Aorta (tissue), 5 donors: ENCODE results near the gene PPP2R3B. TPM values are rescaled to one million over a fixed set of nuclear protein-coding genes. Genes with fewer than 3 reads are reported as not detected.
A peak's percentile ranks its signal among the peaks of the same experiment; 100 is the strongest.

Source experiments
- ATAC-seq: fragments of 200-7000 bp; cut with Tn5 transposase; one replicate; pipeline ENCODE4 v1.9.1; 2022; ENCODE audit warnings: moderate library complexity; ENCODE audit not compliant: low FRiP score
- DNase-seq, 2 donors: peaks; one replicate each; pipeline ENCODE4 v3.0.0-alpha.2; 2020
- H3K27ac ChIP-seq, 2 donors: one replicate each; pipeline ENCODE4 v1.5.1; 2013; ENCODE audit warnings: low read length in 2 of 2, mild to moderate bottlenecking in 2 of 2, moderate library complexity in 2 of 2, control low read depth in 1 of 2, inconsistent platforms in 1 of 2, low read depth in 1 of 2
- H3K27me3 ChIP-seq, 2 donors: one replicate each; pipeline ENCODE4 v1.6.1; 2013; ENCODE audit warnings: control low read depth in 1 of 2, low read length in 1 of 2, mild to moderate bottlenecking in 1 of 2, moderate library complexity in 1 of 2; ENCODE audit not compliant: insufficient read depth in 2 of 2, control insufficient read depth in 1 of 2
- H3K36me3 ChIP-seq, 2 donors: one replicate each; pipeline ENCODE4 v1.6.1; 2013; ENCODE audit warnings: control low read depth in 1 of 2, low read length in 1 of 2, mild to moderate bottlenecking in 1 of 2; ENCODE audit not compliant: insufficient read depth in 2 of 2, control insufficient read depth in 1 of 2
- H3K4me1 ChIP-seq, 2 donors: one replicate each; pipeline ENCODE4 v1.6.1; 2013; ENCODE audit warnings: low read length in 2 of 2, control low read depth in 1 of 2, mild to moderate bottlenecking in 1 of 2, moderate library complexity in 1 of 2; ENCODE audit not compliant: insufficient read depth in 2 of 2, control insufficient read depth in 1 of 2
- H3K4me3 ChIP-seq, 2 donors: one replicate each; pipeline ENCODE4 v1.5.1; 2013; ENCODE audit warnings: low read length in 2 of 2, control low read depth in 1 of 2, mild to moderate bottlenecking in 1 of 2
- H3K9me3 ChIP-seq: one replicate; pipeline ENCODE4 v1.6.1; 2013; ENCODE audit warnings: mild to moderate bottlenecking, low read length; ENCODE audit not compliant: control insufficient read depth
- WGBS, 2 donors: extraction: QIAGEN DNeasy Blood & Tissue Kit; methylation state at CpG; one replicate each; pipeline ENCODE4 v1.1.7; 2013; 5-methylcytosine and 5-hydroxymethylcytosine counted together
- intact Hi-C, 2 donors: fragments of 100-400 bp; cut with DNase I; formaldehyde crosslinking; loops; one replicate each; pipeline versions ENCODE4 v1.14.2 to v1.15.0; 2022
- polyA plus RNA-seq, 2 donors: library from polyadenylated mRNA; stranded (reverse); fragments of 200-250 nt; gene quantifications; one replicate each; pipeline ENCODE4 v1.2.3, GENCODE V29; 2013
- total RNA-seq, 2 donors: library from RNA; stranded (reverse); fragmentation: NEBNext Ultra II Directional; extraction: Animal tissue kit (Norgen Biotek cat#: 25700); gene quantifications; one replicate each; pipeline ENCODE4 v1.2.1, GENCODE V29; 2021
- donor health status: healthy with polysubstance abuse.
- donor health status: Bipolar disorder and iron deficiency.
- donor health status: DM: no; HTN: no; CAD: no.
- donor health status: DM: no; HTN: no; CAD: no.
- donor health status: DM: yes; HTN: yes; CAD: no.

PPP2R3B gene
- total and polyA plus RNA-seq, 4 donors = 3.1 to 41.8 (median 13.4) TPM

DNA sequence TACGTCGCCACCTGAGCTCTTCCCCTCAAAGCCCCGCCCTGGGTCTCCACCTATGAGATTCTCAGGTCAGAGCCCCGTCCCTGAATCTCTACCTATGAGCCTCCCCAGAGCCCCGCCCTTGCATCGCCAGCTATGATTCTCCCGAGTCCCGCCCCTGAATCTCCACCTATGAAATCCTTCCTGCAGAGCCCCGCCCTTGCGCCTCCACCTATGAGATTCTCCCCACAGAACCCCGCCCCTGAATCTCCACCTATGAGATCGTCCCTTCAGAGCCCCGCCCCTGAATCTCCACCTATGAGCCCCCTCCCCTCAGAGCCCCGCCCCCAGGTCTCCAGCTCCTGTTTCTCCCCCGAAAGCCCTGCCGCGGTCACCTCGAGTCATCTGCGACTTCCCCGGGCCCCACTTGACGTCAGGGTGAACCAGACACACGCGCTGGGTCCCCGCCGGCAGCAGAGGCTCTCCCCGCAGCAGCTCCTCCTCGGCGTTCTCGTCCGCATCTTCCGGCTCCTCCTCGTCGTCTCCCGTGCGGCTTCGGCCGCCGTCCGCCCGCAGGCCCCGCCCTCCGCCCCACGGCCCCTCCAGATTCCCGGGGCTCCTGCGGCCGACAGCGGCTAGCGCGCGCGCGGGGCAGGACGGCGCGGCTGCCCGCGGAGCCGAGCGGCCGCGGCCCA, 68.5 kb downstream of the PPP2R3B start:
- intact Hi-C loops = loop anchor here (5.0 kb wide), 2 partner anchors 36 to 69 kb away; partner anchors contain the start of genes PPP2R3B (in 2 of the 2) and PLCXD1 (in 1 of the 2)
- H3K36me3 ChIP-seq = peaks cover 3 to 4% of the 10 kb centered on the region in 2 donors
- DNase-seq (peak; percentile 98 to 99), ATAC-seq (peak; percentile 87)
- H3K27me3 ChIP-seq = no peaks in the 10 kb centered on the region
- WGBS, 2 donors = 0% methylated on average over 42 to 61 of the region's 61 CpGs
- peak overlapping the region; percentile 62 to 87 for H3K4me3 ChIP-seq
- peaks cover 0 to 3% of the 10 kb centered on the region in 2 donors for H3K4me1 ChIP-seq
- no peaks in the 10 kb centered on the region for H3K9me3 ChIP-seq
- H3K27ac ChIP-seq = peak overlapping the region; percentile 23 to 97

DNA sequence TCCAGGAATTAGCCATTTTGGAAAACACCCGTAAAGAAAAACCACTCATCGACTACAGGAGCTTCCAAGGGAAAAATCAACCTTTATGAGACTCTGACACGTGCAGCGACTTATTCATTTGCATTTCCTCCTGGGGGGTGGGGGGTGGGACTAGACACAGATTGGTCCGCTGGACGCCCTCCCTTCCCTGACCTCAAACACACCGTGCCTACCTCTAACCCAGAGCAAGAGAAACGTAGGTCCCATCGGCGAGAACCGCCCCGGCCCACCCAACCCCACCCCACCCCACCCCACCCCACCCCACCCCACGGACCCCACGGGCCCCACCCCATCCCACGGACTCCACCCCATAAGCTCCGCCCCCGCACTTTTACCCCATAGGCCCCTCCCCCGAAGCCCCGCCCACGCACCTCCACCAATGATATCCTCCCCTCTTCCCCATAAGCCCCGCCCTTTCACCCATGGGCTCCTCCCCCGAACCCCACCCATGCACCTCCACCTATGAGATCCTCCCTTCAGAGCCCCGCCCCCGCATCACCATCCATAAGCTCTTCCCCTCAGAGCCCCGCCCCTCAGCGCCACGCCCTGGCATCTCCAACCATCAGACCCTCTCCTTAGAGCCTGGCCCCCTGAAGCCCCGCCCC, 69.2 kb downstream of the PPP2R3B start:
- peak; percentile 9 for ATAC-seq
- WGBS, 2 donors = 48 to 49% methylated on average over 18 to 28 of the region's 28 CpGs

DNA sequence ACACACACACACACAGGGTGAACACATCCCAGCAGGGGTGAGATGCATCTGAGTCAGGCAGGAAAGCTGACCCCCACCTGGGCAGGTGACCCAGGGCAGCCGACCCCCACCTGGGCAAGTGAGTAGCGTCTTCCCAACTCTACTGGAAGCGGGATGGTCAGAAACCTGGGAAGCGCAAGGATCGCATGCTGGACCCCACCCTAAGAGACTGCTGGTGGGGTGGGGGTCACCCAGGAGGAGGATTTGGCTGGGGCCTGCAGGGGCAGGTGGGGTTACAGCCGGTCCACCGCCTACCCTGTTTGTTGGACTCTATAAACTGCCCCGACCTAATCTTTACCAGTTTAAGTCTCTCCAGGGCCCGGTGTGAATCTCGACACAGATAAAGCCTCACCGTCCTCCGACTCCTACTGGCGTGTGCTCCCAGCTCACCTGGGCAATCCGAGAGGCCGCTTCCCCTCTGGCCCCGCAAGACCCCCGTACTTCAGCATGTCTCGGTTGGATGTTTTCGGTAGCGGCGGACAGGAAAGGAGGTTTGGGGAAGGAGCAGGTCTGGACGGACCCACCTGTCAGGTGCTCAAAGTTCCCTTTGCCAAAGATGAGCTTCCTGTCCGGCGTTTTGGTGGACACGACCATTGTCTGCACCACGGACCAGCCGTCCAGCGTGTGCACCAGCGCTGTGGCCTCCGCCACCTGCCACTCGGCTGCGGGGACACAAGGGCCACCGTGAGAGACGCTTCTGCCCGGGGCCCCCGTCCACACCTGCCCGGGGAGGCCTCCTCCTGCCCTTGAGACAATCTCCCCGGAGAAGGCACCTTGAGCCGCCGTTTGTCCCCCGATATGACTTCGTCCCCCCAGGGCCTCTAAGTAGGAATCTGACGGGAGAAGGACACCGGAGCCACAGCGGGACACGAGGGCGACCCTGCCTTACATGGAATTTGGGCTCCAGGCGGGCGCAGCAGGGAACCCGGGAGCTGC, 70.1 kb downstream of the PPP2R3B start:
- no peak overlapping the region for H3K27ac ChIP-seq
- H3K36me3 ChIP-seq = peaks cover 5 to 7% of the 10 kb centered on the region in 2 donors
- intact Hi-C loops = loop anchor here (5.0 kb wide), 2 partner anchors 34 to 71 kb away; partner anchors contain the start of genes PPP2R3B (in 2 of the 2) and PLCXD1 (in 1 of the 2)
- DNase-seq (peak; percentile 49 to 72), ATAC-seq (no peak)
- no peaks in the 10 kb centered on the region for H3K27me3 ChIP-seq
- 94 to 95% methylated on average over 50 of the region's 50 CpGs for WGBS, 2 donors
- H3K4me3 ChIP-seq = no peak overlapping the region
- H3K4me1 ChIP-seq = peaks cover 0 to 3% of the 10 kb centered on the region in 2 donors
- no peaks in the 10 kb centered on the region for H3K9me3 ChIP-seq

More for the DNA sequence above, 69.2 kb downstream of the PPP2R3B start:
- peaks cover 0 to 3% of the 10 kb centered on the region in 2 donors for H3K4me1 ChIP-seq
- H3K9me3 ChIP-seq = no peaks in the 10 kb centered on the region
- DNase-seq = no peak
- intact Hi-C loops = loop anchor here (5.0 kb wide), 2 partner anchors 35 to 70 kb away; partner anchors contain the start of genes PPP2R3B (in 2 of the 2) and PLCXD1 (in 1 of the 2)
- H3K27ac ChIP-seq = peak overlapping the region in 1 of 2 donors; percentile 43
- no peaks in the 10 kb centered on the region for H3K27me3 ChIP-seq
- peaks cover 3 to 4% of the 10 kb centered on the region in 2 donors for H3K36me3 ChIP-seq
- no peak overlapping the region for H3K4me3 ChIP-seq

DNA sequence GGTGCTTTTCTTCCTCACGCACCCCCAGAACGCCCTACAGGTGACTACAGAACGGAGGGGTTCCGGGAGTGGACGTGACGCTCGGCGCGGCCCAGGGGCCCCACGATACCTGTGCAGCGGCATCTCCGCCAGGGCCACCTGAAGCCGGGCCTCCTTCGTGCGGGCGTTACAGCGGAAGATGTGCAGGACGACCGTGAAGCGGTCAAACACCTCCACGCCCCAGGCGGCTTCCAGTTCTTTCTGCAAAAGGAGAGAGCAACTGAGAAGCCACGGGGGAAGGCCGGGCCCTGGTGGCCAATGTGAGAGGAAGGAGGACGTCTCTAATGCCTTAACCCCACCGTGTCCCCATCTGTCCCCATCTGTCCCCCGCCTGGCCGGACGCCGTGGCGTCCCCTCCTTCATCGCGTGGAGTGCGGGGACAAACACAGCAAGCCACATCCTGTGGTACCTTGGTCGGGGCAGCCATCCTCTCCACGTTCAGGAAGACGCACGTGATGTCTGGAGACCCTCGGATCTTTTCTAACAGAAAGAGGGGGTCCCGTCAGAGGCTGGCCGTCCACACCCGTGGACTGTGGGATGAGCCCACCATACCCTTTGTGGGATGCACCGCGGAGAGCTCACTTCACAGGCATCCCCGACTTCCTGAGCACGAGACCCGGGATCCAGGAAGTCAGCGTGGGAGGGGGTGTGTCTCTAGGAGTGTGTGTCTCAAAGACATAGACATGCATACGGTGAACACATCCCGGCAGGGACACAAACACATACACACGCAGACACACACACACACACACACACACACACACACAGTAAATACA, 71.7 kb downstream of the PPP2R3B start:
- intact Hi-C loops = loop anchor here (5.0 kb wide), 2 partner anchors 33 to 72 kb away; partner anchors contain the start of genes PPP2R3B (in 2 of the 2) and PLCXD1 (in 1 of the 2)
- Histone ChIP-seq H3K4me3 (no peak overlapping the region), H3K4me1 (peaks cover 0 to 3% of the 10 kb centered on the region in 2 donors), H3K27me3 (no peaks in the 10 kb centered on the region), H3K36me3 (peaks cover 7% of the 10 kb centered on the region in 2 donors), H3K9me3 (no peaks in the 10 kb centered on the region), H3K27ac (no peak overlapping the region)
- peak; percentile 49 to 67 for DNase-seq
- no peak for ATAC-seq
- 93 to 94% methylated on average over 51 of the region's 51 CpGs for WGBS, 2 donors

DNA sequence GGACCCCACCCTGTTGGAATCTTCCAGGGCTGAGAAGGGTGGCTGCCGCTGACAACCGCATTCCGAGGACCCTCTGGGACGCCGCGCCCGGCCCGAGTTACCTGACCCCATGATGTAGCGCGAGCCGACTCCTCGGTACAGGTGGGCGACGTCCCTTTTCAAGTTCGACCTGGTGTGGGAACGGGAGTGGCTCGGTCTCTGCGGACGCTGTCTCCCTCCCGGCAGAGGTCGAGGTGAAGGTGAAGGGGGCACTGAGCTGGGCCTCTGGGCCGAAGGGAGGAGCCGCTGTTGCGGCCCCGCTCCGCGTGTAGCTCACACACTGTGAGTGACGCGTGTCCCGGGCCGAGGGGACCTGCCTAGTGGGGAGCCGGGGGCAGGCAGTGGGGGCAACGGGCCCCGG, 72.7 kb downstream of the PPP2R3B start:
- Histone ChIP-seq H3K36me3 (peaks cover 7% of the 10 kb centered on the region in 2 donors), H3K9me3 (no peaks in the 10 kb centered on the region), H3K4me1 (no peaks in the 10 kb centered on the region), H3K27ac (no peak overlapping the region), H3K27me3 (no peaks in the 10 kb centered on the region), H3K4me3 (no peak overlapping the region)
- no peak for ATAC-seq
- DNase-seq = peak; percentile 46 to 74
- intact Hi-C loops = no loop called here
- 97 to 98% methylated on average over 34 of the region's 34 CpGs for WGBS, 2 donors

DNA sequence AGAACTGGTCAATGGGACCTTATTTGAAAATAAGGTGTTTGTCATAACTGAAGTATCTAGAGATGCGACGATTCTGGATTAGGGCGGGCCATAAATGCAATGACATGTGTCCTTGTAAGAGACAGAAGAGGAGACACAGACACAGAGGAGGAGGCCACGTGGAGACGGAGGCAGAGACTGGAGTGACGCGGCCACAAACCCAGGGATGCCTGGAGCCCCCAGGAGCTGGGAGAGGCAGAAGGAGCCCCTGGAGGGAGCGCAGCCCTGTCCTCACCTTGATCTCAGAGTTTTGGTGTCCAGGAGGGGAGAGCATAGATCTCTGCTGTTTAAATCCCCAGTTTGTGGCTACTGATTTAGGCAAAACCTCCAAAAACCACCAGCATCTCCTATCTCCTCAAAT, 73.2 kb downstream of the PPP2R3B start:
- no peak for ATAC-seq
- H3K27me3 ChIP-seq = no peaks in the 10 kb centered on the region
- 88 to 97% methylated on average over 8 of the region's 8 CpGs for WGBS, 2 donors
- H3K4me3 ChIP-seq = no peak overlapping the region
- H3K9me3 ChIP-seq = no peaks in the 10 kb centered on the region
- H3K4me1 ChIP-seq = no peaks in the 10 kb centered on the region
- no peak overlapping the region for H3K27ac ChIP-seq
- peak; percentile 33 to 55 for DNase-seq
- H3K36me3 ChIP-seq = peaks cover 7% of the 10 kb centered on the region in 2 donors
- intact Hi-C loops = no loop called here

DNA sequence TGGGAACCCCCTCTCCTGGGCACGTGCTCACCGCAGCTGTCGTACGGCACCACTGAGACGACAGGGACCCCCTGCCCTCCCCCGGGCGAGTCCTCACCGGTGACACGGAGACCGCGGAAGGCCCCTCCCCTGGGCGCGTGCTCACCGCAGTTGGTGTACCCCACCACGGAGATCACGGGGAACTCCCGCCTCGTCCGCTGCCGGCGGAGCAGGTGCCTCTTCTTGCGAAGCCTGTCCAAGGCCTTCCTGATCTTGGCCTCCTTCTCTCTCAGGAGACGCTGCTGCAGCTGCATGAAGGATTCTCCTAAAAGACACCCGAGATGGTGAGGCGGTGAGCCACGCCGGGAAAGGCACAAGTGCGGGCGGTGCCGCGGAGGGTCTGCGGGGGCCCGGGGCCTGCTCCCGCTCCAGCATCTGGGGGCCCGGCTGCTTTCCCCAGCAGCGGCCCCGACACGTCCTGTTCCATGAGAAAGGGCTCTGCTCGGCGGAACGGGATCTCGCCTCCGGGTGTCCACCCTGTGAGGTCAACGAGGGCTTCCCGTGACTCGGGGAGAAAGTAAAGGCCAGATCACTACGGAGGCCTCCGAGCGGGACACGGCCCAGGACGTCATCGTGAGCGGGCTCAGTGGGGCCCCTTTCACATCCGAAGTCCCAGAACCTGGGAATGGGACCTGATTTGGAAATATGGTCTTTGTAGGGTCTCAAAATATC, 73.9 kb downstream of the PPP2R3B start:
- intact Hi-C loops = no loop called here
- DNase-seq = peak; percentile 42 to 76

More for the DNA sequence above, 73.9 kb downstream of the PPP2R3B start:
- no peak for ATAC-seq
- no peak overlapping the region for H3K27ac ChIP-seq
- no peak overlapping the region for H3K4me3 ChIP-seq
- WGBS, 2 donors = 96% methylated on average over 54 of the region's 54 CpGs
- no peaks in the 10 kb centered on the region for H3K9me3 ChIP-seq
- no peaks in the 10 kb centered on the region for H3K4me1 ChIP-seq
- peaks cover 7% of the 10 kb centered on the region in 2 donors for H3K36me3 ChIP-seq
- no peaks in the 10 kb centered on the region for H3K27me3 ChIP-seq
